IPS DF 4.7 (cell line): Measurements from ENCODE around the gene TRIML2.
"Not testable (repeated sequence)": the region's sequence is repeated elsewhere in the genome, so short reads cannot be mapped to it uniquely, and the experiment has no call there.

Experiments
- DNase-seq: peaks from one replicate; pipeline ENCODE4 v3.0.0-alpha.2; 2013; ENCODE audit warnings: low spot score; ENCODE audit errors: extremely low read depth

Gene TRIML2

DNA sequence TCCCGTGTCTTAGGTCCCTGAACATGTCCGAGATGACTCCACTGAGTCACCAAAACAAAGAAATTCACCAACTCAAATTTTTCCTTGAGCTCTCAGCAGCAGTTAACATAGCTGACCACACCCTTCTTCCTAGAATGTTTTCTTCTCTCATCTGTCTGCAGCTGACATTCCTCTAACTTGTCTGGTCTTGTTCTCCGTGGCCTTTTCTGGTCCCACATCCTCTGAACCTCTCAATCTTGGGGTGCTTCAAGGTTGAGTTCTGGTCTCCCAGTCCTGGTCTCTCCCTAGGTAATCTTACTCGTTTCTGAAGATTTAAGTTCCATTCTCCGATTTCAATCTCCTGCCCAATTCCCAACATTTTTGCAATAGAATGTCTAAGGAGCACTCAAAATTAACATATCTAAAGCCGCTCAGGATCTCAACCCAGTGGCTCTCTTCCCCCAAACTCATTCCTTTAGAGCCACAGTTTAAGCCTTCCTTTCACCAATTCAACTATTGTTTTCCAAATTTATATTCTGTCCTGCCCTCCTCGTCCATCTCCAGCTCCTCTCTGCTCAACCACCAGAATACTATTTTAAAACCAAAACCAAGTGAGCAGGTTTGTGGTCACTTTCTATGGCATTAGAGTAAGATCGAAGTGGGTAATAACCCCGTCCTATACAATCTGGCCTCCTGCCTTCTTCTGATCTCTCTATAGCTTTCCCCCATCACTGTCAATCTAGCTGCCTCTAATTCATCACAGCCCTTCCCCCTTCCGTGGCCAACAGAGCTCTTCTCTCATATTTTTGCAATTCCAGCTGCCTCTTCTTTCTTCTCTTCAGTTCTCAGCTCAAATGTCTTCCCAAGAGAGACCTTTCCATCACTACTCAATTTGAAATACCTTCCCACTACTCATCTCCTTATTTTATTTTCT, 1.2 kb downstream of the TRIML2 start:
- peak; percentile 90 for DNase-seq

DNA sequence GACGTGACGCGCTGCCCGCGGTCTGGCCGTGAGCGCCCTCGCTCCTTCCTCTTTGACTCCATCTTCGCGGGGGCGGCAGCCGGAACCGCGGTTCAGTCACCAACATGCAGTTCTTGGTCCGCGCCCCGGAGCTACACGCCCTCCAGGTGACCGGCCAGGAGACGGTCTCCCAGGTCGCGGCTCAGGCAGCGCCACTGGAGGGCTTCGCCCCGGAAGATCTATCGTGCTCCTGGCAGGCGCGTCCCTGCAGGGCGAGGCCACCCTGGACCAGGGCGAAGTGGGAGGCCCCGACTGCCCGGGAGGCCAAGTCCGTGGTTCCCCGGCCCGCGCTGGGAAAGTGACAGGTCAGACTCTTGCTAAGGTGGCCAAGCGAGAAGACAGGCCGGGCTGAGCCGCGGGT, 2.9 kb downstream of the TRIML2 start:
- no peak for DNase-seq

DNA sequence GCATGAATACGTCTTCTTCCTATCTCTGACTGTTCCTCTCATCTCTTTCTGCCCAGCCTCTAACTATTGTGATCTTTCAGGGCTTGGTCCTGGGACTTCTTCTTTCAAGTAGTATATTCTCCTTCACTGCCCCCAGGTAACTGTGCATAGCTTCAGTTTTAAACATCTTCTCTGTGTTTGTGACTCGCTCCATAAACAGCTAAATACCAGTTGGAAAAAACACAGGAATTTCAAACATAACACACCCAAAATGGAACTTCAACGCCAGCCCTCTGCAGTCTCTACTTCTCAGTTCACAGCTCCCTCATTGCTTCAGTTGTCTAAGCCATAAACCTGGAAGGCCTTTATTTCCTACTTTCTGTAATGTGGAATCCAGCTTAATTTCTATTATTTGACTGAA, 16.6 kb downstream of the TRIML2 start:
- DNase-seq, result no peak

DNA sequence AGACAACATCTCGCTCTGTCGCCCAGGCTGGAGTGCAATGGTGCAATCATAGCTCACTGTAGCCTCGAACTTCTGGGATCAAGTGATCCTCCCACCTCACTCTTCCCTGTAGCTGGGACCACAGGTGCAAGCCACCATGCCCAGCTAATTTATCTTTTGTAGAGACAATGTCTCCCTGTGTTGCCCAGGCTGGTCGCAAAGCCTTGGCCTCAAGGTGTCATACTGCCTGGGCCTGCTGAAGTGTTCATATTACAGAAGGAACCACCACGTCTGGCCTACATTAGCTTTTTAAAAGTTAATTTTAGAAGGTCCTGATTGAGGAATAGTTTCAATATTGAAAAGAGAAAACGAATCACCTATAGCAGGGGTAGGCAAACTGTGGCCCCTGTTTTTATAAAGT, 22.5 kb downstream of the TRIML2 start:
- DNase-seq, result no peak

DNA sequence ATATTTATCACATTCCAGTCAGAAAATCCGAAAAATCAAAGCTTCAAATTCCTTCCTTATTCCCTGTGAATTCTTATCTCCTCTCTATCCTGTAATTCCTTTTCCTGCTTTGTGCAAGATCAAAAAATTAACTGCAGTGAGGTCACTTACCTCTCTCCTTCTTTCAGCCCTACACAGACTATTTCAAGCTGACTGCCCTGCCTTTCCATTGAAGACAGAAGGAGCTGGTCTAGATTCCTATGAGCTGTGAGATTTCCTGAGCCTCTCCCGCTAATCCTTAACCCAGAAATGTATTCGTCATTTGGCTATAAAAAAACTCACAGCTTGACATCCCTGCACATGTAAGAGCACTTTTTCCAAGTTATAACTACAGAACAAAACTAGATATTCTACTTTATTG, 26.6 kb downstream of the TRIML2 start:
- DNase-seq, result no peak

DNA sequence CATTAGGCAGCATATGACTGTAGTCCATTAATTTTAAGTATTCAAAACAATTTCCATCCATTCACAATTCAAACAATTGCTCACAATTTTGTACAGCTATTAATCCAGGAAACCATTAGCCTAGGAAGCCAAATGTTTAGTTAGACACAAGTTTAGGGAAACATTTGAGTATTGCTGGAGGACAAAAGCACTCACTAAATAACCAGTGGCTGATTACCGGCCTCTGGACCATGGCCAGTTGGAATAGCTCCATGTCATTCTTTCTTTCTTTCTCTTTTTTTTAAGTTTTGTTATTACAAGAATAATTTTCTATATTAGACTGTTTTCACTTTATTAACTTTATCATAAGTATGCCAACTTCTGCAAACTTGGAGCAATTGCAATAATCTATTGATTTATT, 31.3 kb downstream of the TRIML2 start:
- DNase-seq, result no peak

DNA sequence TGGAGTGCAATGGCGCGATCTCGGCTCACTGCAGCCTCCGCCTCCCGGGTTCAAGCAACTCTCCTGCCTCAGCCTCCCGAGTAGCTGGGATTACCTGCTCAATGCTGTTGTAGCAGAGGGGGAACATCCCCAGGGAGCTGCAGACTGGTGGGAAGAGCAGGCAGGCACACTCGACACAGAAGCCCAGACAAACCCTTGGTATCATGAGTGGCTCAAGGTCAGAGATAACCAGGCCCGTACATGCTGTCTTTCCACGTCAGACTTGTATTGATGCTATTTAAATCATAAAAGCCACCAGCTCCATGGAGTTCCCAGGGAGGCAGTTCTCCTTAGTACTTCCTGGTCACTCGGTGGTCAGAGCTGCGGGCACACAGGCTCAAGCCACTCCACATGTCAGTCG, 33.2 kb downstream of the TRIML2 start:
- DNase-seq, result no peak

GRCh38 chr4:188061083-188061482, 48.3 kb downstream of the TRIML2 start:
- DNase-seq, result no peak

- no peak for DNase-seq
Observed at GRCh38 chr4:188053302-188053701, 56.1 kb downstream of the TRIML2 start.

GRCh38 chr4:188046657-188047056, 62.7 kb downstream of the TRIML2 start:
- no peak for DNase-seq

- DNase-seq, result not testable (repeated sequence)
Observed at GRCh38 chr4:188045461-188045860, 63.9 kb downstream of the TRIML2 start.

GRCh38 chr4:188043154-188043553, 66.2 kb downstream of the TRIML2 start:
- DNase-seq, result no peak

GRCh38 chr4:188042191-188042590, 67.2 kb downstream of the TRIML2 start:
- no peak for DNase-seq

DNA sequence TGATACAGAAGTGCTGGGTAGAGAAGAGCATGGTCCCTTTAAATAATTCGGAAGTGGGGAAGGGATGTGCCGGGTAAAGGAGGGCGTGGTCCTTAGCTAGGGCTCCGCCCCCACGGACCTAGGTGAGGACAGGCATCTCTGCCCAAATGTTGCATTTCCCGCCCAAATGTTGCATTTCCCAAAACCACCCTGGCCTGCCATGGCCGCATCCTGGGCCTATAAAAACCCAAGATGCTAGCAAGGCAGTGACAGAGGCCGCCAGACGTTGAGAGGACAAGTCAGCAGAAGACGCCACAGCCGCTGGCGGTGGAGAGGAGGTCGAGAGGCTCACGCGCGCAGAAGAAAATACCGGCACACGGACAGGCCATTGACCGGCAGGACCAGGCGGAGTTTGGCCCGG, 67.7 kb downstream of the TRIML2 start:
- no peak for DNase-seq
